Activated CD4-positive, CD25-positive, alpha-beta regulatory T cell (primary cell): ENCODE measurements around the gene ARAP1.

Experiments
- DNase-seq, 4 experiments: peaks; one replicate each; lab custom pipeline; 2025; lab: John Stamatoyannopoulos, UW

The ARAP1 gene

GRCh38 chr11:72742513-72743320 is 9.5 kb downstream of the ARAP1 start:
- DNase-seq = no peak

GRCh38 chr11:72741849-72742512 is 10.2 kb downstream of the ARAP1 start:
- no peak for DNase-seq

GRCh38 chr11:72741429-72741833 is 10.8 kb downstream of the ARAP1 start:
- DNase-seq = no peak

GRCh38 chr11:72740562-72741428 is 11.4 kb downstream of the ARAP1 start:
- no peak for DNase-seq

- DNase-seq = no peak
Observed at GRCh38 chr11:72740060-72740424, 12.2 kb downstream of the ARAP1 start.

GRCh38 chr11:72739240-72740059 is 12.8 kb downstream of the ARAP1 start:
- no peak for DNase-seq

- no peak for DNase-seq
Observed at GRCh38 chr11:72738199-72739141, 13.7 kb downstream of the ARAP1 start.

- DNase-seq = no peak
Observed at GRCh38 chr11:72737336-72737735, 14.9 kb downstream of the ARAP1 start.

- peak; percentile 19 to 42 (median 30) for DNase-seq
Observed at GRCh38 chr11:72736452-72737069, 15.6 kb downstream of the ARAP1 start.

GRCh38 chr11:72735495-72736027 is 16.6 kb downstream of the ARAP1 start:
- no peak for DNase-seq

GRCh38 chr11:72732329-72732728 is 19.9 kb downstream of the ARAP1 start:
- DNase-seq = no peak

GRCh38 chr11:72730737-72731136 is 21.5 kb downstream of the ARAP1 start:
- DNase-seq = no peak

GRCh38 chr11:72730243-72730642 is 22.0 kb downstream of the ARAP1 start:
- no peak for DNase-seq

GRCh38 chr11:72727521-72727920 is 24.7 kb downstream of the ARAP1 start:
- no peak for DNase-seq

- DNase-seq = no peak
Observed at GRCh38 chr11:72726266-72727220, 25.7 kb downstream of the ARAP1 start.

GRCh38 chr11:72725724-72726028 is 26.5 kb downstream of the ARAP1 start:
- no peak for DNase-seq

- DNase-seq = peak; percentile 41 to 59 (median 55)
Observed at GRCh38 chr11:72724851-72725723, 27.1 kb downstream of the ARAP1 start.

GRCh38 chr11:72724021-72724551 is 28.1 kb downstream of the ARAP1 start:
- no peak for DNase-seq
